HG03175 (cell line): ENCODE measurements around the gene ASB14.
"Not testable (repeated sequence)": the region's sequence is repeated elsewhere in the genome, so short reads cannot be mapped to it uniquely, and the experiment has no call there.

Experiments used
- ATAC-seq: cut with Tn5 transposase; IDR thresholded peaks from one replicate; pipeline ENCODE4 v1.9.1; 2021; ENCODE audit warnings: mild to moderate bottlenecking, moderate library complexity; ENCODE audit not compliant: unreplicated experiment

The ASB14 gene

GRCh38 chr3:57292159-57292896 lies at the start of gene ASB14:
TSS of gene ASB14 (minus strand) at chr3:57292685. CDS start at chr3:57292033, 652 bp downstream.
- ATAC-seq: no peak

GRCh38 chr3:57339071-57339642 lies 46.7 kb upstream of the ASB14 start:
- ATAC-seq: not testable (repeated sequence)

GRCh38 chr3:57338272-57339070 lies 46.0 kb upstream of the ASB14 start:
- not testable (repeated sequence) for ATAC-seq

- no peak for ATAC-seq
Observed at GRCh38 chr3:57335283-57335938, 42.9 kb upstream of the ASB14 start.

- no peak for ATAC-seq
Observed at GRCh38 chr3:57331078-57331610, 38.7 kb upstream of the ASB14 start.

- not testable (repeated sequence) for ATAC-seq
Observed at GRCh38 chr3:57326498-57326897, 34.0 kb upstream of the ASB14 start.

GRCh38 chr3:57314204-57314603 lies 21.7 kb upstream of the ASB14 start:
- ATAC-seq: no peak

- no peak for ATAC-seq
Observed at GRCh38 chr3:57309769-57310360, 17.4 kb upstream of the ASB14 start.

GRCh38 chr3:57303520-57303919 lies 11.0 kb upstream of the ASB14 start:
- ATAC-seq: not testable (repeated sequence)

GRCh38 chr3:57298041-57298440 lies 5.6 kb upstream of the ASB14 start:
- no peak for ATAC-seq

GRCh38 chr3:57292897-57293526 lies 527 bp upstream of the ASB14 start:
- no peak for ATAC-seq

GRCh38 chr3:57288403-57288802 lies 4.1 kb downstream of the ASB14 start:
- no peak for ATAC-seq

- ATAC-seq: no peak
Observed at GRCh38 chr3:57287205-57287604, 5.3 kb downstream of the ASB14 start.

GRCh38 chr3:57283334-57283733 lies 9.2 kb downstream of the ASB14 start:
- ATAC-seq: no peak

- no peak for ATAC-seq
Observed at GRCh38 chr3:57281715-57282114, 10.8 kb downstream of the ASB14 start.

- no peak for ATAC-seq
Observed at GRCh38 chr3:57279685-57280084, 12.8 kb downstream of the ASB14 start.

GRCh38 chr3:57278237-57278636 lies 14.2 kb downstream of the ASB14 start:
- ATAC-seq: no peak

GRCh38 chr3:57275393-57275792 lies 17.1 kb downstream of the ASB14 start:
- ATAC-seq: no peak

GRCh38 chr3:57274845-57275244 lies 17.6 kb downstream of the ASB14 start:
- no peak for ATAC-seq

- no peak for ATAC-seq
Observed at GRCh38 chr3:57268416-57268815, 24.1 kb downstream of the ASB14 start.
